GM21381 (cell line): Measurements from ENCODE around the gene PDCD1.
"Not testable (repeated sequence)": the region's sequence is repeated elsewhere in the genome, so short reads cannot be mapped to it uniquely, and the experiment has no call there.

Experiments used
- ATAC-seq: cut with Tn5 transposase; IDR thresholded peaks from one replicate; pipeline ENCODE4 v1.9.1; 2021; ENCODE audit warnings: mild to moderate bottlenecking, moderate library complexity; ENCODE audit not compliant: unreplicated experiment

Gene PDCD1

DNA sequence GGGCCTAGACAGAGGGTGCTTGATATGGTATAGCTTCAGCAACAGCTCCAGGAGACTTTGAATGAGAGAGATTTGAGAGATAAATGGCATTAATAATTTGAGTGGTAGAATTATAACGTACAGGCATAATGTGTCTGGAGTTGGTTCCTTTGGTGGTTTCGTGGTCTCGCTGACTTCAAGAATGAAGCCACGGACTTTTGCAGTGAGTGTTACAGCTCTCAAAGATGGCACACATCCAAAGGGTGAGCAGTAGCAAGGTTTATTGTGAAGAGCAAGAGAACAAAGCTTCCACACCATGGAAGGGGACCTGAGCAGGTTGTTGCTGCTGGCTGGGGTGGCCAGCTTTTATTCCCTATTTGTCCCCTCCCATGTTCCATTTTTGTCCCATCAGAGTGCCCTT, 23.1 kb downstream of the PDCD1 start:
- ATAC-seq = no peak

DNA sequence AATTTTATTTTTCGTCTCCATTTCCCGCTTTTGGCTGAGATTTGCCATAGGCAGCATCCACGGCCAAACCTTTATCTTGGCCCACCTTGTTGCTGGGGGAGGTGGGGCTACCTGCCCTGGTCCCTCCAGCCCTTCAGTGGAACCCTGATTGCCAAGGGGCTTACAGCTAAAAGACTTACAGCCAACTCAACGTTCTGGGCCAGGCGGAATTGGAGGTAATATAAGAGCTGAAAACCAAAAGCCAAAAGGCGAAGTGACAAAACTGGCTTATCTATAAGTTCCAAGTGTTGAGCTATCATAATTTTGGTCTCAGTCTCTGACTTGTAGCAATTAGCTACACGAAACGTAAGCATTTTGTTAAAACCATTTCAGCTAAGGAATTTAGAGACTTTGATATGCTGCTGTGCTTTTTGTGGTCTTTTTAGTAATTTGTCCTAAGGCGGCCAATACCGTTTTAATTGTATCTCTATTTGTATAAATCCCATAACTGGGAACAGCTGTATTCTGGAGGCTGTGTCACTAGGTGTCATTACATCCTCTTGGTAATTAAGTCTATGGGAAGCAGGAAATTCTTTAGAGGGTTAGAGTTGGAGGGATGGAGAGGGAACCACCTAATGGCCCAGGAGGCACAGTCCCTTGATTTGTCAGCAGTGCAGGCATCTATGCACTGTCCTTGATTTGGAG, 24.0 kb downstream of the PDCD1 start:
- ATAC-seq = no peak

DNA sequence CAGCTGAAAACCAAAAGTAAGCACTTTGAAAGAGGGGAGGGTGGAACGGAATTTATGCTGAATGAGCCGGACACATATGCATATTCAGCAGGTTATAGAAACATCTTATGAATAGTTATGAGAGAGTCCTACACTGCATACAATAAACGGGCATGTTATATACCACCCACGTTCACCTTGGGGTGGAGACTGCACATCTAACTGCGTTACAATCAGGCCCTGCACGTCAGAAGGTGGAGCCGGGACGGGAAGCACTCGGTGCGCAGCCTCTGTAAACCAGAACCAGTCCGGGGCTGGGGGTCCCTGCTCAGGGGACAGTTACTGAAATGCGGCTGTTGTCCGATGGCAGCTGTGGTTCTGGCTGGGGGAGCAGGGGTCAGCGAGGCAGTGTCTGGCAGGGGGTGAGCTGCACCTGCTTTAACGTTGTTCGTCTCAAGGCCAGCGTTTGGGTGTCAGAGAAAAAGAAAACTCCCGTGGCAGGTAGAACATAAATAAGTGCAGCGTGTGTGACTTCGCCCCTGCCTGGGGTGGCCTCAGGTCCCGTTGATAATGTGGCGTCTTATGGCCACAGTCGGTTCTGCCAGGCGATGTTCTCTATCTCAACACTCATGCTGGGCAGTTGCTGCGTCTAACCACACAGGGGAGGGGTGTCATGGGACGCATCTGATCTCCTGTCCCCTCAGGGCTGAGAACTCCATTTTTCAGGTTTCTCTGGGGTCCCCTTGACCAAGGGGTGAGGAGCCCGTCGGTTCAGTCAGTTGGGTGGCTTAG, 24.8 kb downstream of the PDCD1 start:
- not testable (repeated sequence) for ATAC-seq

DNA sequence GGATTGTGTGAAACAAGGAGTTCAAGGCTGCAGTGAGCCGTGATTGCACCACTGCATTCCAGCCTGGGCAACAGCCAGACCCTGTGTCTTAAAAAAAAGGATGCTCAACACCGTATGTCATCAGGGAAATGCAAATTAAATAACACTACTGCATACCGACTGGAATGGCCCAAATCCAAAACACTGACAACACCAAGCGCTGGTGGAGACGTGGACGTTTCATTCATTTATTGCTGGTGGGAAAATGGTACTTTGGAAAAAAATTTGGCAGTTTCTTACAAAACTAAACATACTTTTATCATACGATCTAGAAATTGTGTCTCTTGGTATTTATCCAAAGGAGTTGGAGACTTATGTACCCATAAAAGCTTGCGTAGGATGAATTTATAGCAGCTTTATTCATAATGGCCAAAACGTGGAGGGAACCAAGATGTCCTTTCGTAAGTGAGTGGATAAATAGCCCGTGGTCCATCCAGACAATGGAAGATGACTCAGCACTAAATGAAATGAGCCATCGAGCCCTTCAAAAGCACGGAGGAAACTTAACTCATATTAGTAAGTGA, 25.5 kb downstream of the PDCD1 start:
- no peak for ATAC-seq

DNA sequence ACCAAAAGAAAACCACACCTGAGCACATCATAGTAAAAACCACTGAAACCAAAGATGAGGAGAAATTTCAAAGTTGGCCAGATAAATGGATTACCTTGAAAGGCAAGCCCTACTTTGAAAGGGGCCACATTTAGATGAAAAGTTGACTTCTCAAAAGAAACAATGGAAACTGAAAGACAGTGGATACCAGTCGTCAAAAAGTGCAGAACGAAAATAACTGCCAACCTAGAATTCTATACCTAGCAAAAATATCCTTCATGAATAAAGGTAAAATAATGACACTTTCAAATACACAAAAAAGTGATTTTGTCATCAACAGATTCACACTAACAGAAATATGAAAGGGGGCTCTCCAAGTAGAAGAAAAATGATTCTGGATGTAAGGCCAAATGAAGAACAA, 31.3 kb downstream of the PDCD1 start:
- ATAC-seq = no peak

DNA sequence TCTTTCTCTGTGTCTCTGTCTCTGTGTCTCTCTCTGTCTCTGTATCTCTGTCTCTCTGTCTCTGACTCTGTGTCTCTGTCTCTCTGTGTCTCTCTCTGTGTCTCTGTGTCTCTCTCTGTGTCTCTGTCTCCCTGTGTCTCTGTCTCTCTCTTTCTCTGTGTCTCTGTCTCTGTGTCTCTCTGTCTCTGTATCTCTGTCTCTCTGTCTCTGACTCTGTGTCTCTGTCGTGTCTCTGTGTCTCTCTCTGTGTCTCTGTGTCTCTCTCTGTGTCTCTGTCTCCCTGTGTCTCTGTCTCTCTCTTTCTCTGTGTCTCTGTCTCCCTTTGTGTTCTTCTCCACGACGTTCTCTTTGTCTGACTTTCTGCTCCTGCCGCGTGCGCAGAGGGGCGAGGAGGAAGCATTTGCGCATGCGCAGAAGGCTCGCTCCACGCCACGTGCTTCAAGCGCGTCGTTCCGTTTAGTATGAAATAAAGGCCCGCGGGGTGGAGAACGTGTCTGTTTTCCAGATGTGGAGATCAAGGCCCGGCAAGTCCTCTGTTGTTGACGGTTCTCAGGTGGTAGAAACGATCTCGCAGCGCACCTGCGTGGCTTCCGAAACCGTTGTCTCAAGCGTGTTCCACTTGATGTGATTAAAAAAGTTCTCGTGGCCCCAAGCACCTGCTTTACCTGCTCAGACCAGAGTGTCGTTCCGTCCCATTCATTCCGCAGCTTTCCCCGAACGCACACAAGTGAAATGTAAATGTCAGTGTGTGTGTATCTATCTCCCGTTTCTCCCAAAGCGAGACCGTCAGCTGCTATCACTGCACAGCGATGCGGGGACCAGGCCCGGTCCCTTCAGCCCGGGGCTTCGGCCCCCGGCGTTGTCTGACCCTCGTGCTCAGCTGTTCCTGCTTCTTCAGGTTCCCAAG, 34.9 kb downstream of the PDCD1 start:
- not testable (repeated sequence) for ATAC-seq

DNA sequence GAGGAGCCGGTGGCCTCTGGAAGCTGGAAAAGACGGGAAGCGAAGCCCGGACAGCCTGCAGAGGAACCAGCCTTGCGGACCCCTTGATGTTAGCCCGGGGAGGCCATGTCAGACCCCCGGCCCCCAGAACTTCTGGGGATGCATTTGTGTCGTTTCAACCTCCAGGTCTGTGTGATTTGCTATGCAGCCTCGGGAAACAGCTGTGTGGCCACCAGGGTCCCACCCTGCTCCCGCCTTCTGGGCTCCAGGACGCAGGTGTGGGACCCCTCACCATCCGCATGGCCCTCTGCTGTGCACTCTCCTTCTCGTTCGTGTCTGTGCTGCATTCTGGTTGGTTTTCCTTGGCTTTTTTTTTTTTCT, 36.5 kb downstream of the PDCD1 start:
- ATAC-seq = no peak

DNA sequence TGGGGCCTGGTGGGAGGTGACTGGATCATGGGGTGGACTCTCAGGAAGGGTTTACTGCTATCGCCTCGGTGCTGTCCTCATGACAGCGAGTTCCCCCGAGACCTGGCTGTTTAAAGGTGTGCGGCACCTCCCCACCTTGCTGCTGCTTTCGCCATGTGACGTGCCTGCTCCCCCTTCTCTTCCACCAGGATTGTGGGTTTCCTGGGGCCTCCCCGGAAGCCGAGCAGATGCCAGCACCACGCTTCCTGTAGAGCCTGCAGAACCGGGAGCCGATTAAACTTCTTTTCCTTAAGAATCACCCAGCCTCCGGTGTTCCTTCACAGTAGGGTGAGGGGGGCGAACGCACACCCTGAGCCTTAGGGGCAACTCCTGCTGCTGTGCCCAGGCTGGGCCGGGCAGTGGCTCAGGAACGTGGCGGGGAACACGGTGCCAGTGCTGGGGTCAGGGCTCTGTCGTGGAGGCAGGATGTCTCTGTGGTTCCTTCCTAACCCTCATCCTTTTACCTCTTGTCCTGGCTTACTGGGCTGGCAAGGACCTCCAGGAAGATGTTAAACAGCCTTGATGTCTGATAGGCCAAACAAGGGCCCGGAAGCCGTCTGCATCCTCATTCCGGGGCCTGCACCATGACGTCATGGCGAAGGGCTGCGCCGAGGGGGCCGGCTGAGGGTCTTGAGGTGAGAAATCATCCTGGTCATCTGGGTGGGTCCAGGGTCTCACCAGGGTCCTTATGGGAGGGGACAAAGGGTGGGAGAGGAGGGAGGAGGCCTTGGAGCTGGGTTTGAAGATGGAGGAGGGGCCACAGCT, 37.0 kb downstream of the PDCD1 start:
- ATAC-seq = no peak

DNA sequence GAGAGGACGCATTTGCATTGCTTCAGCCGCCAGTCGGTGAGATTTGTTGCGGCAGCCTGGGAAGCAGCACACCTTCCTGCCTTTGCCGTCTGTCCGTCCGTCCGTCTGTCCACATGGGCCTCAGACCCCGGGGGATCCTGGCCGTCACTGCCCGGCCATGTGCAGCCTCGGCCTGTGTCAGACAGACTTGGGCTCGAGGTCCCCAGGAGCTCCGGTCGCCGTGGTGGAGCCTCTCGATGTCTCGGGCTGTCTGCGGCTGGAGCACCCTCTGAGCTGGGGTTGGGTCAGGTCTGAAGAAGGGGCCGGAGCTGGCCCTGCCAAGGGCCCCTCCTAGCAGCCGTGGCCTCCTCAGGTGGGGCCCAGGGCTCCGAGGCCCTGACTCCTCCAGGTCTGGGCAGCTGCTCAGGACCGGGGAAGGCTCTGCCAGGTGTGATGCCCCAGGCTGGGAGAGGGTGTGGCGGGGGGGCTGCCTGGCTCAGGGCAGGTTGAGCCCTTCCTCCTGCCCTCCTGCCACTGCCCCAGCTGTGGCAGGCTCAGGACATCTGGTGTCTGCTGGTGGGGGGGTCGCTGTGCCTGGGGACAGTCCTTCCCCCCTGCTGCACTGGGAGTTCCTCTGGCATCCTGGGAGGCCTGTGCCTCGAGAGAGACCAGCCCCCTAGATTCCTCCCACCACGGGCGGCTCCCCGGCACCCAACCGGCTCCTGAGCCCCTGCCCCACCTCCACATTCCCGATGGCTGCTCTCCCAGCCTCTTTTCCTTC, 37.9 kb downstream of the PDCD1 start:
- no peak for ATAC-seq

DNA sequence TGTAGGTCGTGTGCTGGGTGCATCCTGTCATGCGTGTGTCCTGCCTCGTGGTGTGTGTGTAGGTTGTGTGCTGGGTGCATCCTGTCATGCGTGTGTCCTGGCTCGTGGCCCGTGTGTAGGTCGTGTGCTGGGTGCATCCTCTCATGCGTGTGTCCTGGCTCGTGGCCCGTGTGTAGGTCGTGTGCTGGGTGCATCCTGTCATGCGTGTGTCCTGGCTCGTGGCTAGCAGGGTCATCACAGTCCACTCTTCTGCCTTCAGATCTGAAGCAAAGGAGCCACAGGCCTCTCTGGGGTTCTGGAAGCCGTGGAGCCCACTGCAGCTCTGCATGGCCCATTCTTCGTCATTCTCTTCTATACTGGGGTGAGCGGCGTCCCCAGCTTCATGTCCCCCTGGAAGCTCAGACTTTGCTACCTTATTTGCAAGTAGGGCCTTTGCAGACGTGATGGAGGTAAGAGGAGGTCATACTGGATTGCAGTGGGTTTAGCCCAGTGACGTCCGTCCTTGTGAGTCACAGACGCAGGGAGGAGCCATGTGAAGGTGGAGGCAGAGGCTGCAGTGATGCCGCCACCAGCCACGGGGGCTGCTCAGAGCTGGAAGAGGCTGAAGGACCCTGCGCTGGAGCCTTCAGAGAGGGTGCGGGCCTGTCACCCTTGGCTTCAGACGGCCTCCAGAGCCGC, 38.6 kb downstream of the PDCD1 start:
- not testable (repeated sequence) for ATAC-seq

DNA sequence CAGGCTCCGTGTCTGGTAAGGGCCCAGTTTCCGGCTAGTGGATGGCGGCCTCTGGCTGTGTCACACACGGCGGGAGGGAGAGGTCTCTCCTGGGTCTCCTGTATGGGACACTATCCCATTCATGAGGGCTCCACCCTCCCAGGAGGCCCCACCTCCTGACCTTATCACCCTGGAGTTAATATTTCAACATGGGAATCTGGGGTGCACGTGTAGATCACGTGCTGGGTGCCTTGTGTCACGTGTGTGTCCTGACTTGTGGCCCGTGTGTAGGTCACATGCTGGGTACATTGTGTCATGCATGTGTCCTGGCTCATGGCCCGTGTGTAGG, 39.8 kb downstream of the PDCD1 start:
- ATAC-seq = no peak

DNA sequence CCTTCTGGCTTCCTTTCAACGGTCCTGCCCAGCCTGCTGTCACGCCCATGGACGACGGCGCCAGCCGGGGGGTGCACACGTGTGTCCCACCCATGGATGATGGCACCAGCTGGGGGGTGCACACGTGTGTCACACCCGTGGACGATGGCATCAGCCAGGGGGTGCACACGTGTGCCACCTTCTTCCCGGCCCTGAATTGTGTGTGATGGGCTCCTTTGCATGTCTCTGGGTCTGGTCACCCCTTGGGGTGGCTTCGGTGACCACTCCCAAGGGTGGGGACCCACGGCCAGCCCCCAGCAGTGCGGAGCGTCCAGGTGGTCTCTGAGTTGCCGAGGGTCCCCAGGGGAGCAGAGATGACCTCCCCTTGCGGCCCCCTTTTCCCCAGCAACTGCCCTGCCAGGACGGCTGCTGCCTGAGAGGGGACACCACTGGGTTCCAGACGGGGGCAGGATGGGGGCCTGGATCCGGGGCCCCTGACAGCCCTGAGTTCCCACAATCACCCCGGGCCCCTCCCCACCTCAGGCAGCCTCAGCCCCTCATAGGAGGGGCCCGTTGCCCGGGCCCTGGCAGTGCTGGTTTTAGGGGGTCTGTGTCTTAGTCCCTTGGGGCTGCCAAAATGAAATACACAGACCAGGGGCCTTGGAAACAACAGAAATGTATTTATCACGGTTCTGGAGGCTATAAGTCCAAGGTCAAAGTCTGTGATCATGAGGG, 40.3 kb downstream of the PDCD1 start:
- ATAC-seq = no peak

DNA sequence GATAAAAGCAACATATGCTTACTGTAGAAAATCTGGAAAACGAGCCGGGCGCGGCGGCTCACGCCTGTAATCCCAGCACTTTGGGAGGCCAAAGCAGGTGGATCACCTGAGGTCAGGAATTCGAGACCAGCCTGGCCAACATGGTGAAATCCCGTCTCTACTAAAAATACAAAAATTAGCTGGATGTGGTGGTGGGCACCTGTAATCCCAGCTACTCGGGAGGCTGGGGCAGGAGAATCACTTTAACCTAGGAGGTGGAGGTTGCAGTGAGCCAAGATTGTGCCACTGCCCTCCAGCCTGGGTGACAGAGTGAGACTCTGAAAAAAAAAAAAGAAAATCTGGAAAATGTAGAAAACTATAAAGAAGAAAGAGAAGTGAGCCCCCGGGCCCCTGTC, 40.9 kb downstream of the PDCD1 start:
- ATAC-seq = not testable (repeated sequence)

DNA sequence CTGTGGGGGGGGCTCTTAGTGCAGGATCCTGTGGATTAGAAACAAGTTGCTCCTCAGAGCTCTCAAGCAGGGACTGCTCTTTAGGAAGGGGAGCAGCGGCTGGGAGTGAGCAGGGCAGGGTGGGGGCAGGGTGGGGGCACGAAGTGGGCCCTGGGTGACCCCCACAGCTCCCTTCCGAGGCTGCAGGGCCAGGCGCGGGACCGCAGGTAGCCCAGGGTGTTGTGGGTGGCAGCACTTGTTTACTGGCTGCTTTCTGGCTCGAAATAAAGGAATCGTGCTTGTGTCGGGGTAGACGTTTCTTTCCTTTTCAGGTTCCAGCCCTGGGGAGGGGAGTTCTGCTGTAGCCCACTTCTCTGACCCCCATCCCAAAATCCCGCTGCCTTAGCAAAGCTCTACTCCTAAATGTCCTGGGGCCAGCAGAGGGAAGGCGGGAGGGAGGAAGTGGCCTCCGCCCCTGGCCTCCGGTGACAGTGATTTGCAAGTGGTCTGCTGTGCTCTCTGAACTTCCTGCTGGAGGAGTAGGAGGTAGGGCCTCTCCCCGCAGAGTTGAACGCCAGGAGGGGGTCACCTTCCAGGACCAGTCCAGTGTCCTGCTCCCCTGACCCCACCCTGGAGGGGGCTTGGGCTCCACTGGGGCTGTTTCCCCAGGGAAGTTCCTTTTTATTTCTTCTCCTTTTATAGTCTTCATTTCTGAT, 41.4 kb downstream of the PDCD1 start:
- ATAC-seq = no peak

DNA sequence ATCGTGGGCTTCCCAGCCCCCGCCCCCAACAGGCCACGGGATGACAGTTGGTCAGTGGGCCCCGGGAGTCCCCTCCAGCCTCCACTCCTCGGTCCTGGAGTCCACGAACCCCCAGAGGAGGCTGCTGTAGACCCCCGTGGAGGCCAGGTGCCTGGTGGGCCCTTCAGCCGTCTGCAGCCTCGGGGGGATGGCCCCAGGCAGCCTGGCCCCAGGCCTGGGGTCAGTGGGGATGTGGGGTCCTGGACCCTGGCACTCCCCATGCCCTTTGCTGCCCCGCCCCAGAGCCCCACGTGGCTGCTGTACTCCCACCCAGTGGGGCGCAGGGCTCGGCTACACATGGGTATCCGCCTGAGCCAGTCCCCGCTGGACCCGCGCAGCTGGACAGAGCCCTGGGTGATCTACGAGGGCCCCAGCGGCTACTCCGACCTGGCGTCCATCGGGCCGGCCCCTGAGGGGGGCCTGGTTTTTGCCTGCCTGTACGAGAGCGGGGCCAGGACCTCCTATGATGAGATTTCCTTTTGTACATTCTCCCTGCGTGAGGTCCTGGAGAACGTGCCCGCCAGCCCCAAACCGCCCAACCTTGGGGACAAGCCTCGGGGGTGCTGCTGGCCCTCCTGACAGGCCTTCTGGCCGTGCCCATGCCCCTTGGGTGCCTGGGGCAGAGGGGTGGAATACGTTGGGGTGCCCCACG, 42.1 kb downstream of the PDCD1 start:
- no peak for ATAC-seq

DNA sequence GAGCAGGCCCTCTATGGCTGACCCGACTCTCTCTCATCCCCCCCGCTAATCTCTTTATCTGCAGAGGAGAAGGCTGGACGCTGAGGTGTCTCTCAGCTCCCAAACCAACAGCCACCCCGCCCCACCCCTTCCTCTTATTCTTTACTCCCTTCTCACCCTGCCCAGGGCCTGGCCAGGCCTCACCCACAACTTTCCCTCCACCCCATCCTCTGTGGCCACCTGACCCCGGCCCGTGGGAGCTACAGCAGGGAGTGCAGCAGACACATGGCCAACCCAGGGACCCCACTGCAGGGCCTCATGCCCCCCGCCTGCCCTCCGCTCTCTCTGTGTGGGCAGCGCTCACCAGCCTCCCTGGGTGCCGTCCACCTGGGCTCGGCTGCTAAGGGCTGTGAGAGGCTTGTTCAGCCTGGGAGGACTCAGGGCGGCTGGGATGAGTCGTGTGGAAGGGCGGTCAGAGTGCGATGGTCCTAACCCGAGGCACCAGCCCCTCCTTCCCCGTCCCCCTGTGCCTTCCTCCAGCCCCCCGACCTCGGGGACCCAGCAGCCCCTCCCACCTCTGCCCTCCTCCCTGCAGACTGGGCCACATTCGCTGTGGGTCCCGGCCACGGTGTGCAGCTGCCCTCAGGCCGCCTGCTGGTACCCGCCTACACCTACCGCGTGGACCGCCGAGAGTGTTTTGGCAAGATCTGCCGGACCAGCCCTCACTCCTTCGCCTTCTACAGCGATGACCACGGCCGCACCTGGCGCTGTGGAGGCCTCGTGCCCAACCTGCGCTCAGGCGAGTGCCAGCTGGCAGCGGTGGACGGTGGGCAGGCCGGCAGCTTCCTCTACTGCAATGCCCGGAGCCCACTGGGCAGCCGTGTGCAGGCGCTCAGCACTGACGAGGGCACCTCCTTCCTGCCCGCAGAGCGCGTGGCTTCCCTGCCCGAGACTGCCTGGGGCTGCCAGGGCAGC, 42.9 kb downstream of the PDCD1 start:
- ATAC-seq = no peak
